Ovary (tissue), 9 donors: Measurements from ENCODE around the gene KLF16. TPM values are rescaled to one million over a fixed set of nuclear protein-coding genes. Genes with fewer than 3 reads are reported as not detected.

ENCODE experiments used
- DNase-seq, 5 donors: peaks; one replicate each; pipeline ENCODE4 v3.0.0-alpha.2; 2019 to 2020
- H3K27ac ChIP-seq, 2 donors: fragments of 200-600 bp; one replicate each; pipeline versions ENCODE4 v1.5.1 to v1.8.0; 2019 to 2022
- H3K27me3 ChIP-seq: fragments of 200-600 bp; one replicate; pipeline ENCODE4 v1.8.0; 2022
- H3K36me3 ChIP-seq: fragments of 200-600 bp; sonication (generic); one replicate; pipeline ENCODE4 v1.5.1; 2019
- H3K4me1 ChIP-seq: one replicate; pipeline ENCODE4 v1.8.1; 2013; ENCODE audit warnings: mild to moderate bottlenecking, moderate library complexity; ENCODE audit not compliant: insufficient read depth
- H3K4me3 ChIP-seq: fragments of 200-600 bp; sonication (generic); one replicate; pipeline ENCODE4 v1.5.1; 2017
- H3K9me3 ChIP-seq, 2 donors: fragments of 200-600 bp in 1 of 2; sonication (generic) in 1 of 2; one replicate each; pipeline versions ENCODE4 v1.5.1 to v1.8.1; 2013 to 2019; ENCODE audit warnings: mild to moderate bottlenecking in 1 of 2, moderate library complexity in 1 of 2
- EP300 ChIP-seq: sonication (generic); formaldehyde crosslinking; IDR thresholded peaks from one replicate; pipeline ENCODE4 v1.6.1; 2017; ENCODE audit warnings: antibody characterized with exemption
- POLR2A ChIP-seq: fragments of 450-650 bp; IDR thresholded peaks from one replicate; pipeline ENCODE4 v1.6.1; 2017; ENCODE audit warnings: antibody characterized with exemption, mild to moderate bottlenecking, moderate library complexity
- WGBS, 3 donors: extraction: QIAGEN DNeasy Blood & Tissue Kit in 1 of 3; methylation state at CpG; one replicate each; pipeline versions ENCODE4 v1.1.5 to v1.1.7; 2013 to 2017; 5-methylcytosine and 5-hydroxymethylcytosine counted together
- intact Hi-C, 4 donors: fragments of 100-400 bp; cut with DNase I; formaldehyde crosslinking; loops; one replicate each; pipeline versions ENCODE4 v1.11.0 to v1.15.1; 2022 to 2023
- polyA plus RNA-seq, 2 donors: library from polyadenylated mRNA; stranded (reverse); fragments of 200-250 nt in 1 of 2; fragments of 350-450 nt in 1 of 2; fragmentation: Illumina TruSeq in 1 of 2; extraction: RNeasy Lipid Tissue Mini Kit (QIAGEN cat#74804) in 1 of 2; gene quantifications; one replicate each; pipeline ENCODE4 v1.2.3, GENCODE V29; 2013 to 2014
- total RNA-seq, 7 donors: library from RNA; depleted of rRNA in 2 of 7; stranded (reverse); fragments of >200 nt in 2 of 7; fragmentation: NEBNext Ultra II Directional in 3 of 7; extraction: Animal tissue kit (Norgen Biotek cat#: 25700) in 3 of 7; gene quantifications; one replicate each; pipeline versions ENCODE4 v1.1.0 to v1.2.4, GENCODE V29; 2016 to 2023
- TF ChIP-seq, protein P1 (sequence below), 3 donors: fragments of 450-650 bp in 2 of 3; fragments of 200-600 bp in 1 of 3; IDR thresholded peaks; one replicate each; pipeline versions ENCODE4 v1.5.1 to v1.8.0; 2016 to 2022; ENCODE audit warnings: antibody characterized with exemption in 3 of 3, mild to moderate bottlenecking in 1 of 3
- donor health status: DM: no; HTN: no; CAD: no; lungs with moderate emphysema.
- donor health status: DM: no; HTN: no; CAD: no.
- donor health status: Bipolar disorder and iron deficiency.
- donor health status: DM: yes; HTN: yes; CAD: no.
- donor health status: DM: no; HTN: no; CAD: no.
- donor health status: DM: yes; HTN: yes; CAD: no.

KLF16 gene
- total and polyA plus RNA-seq, 9 donors, result 0.63 to 26.6 (median 14.4) TPM

DNA sequence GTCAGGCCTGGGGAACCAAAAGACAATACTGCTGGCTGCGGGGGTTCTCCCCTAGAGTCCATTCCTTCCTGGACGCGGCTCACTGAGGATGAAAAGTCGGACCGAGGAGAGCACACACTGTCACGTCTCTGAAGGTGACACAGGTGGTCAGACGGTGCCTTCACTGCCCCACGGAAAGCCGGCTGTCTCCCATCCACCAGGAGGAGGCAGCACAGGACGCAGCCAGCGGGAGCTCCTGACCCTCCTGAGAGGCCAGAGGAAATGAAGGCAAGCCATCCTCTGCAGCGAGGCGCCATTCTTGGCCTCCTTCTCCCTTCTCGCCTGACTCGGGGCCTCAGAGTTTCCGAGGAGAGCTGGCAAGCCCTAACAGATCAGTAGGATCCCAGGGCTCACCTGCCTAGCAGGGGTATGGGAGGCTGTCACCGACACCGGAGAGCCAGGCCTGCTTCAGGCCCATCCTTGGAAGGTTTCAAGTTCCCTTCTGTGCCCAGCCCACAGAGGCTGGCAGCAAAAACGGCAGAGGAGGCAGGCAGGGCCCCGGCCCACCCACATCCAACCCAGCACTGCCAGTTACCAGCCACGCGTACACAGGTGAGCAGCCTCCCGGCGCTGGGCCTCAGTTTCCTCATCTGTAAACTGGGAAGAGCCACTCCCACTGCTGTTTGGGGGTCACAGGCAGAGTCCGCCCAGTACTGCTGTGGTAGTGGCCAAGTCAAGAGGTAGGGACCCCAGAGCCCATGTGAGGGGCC lies 19.6 kb downstream of the KLF16 start:
- intact Hi-C loops, result no loop called here
- Histone ChIP-seq H3K27me3 (no peaks in the 10 kb centered on the region), H3K36me3 (no peaks in the 10 kb centered on the region), H3K4me3 (no peak overlapping the region), H3K27ac (no peak overlapping the region), H3K4me1 (peaks cover 17% of the 10 kb centered on the region), H3K9me3 (no peaks in the 10 kb centered on the region)
- DNase-seq, result no peak
- 70 to 76% (median 72%) methylated on average over 25 of the region's 25 CpGs for WGBS, 3 donors
- TF ChIP-seq EP300 (no peak), POLR2A (no peak)
- TF ChIP-seq, protein P1, sequence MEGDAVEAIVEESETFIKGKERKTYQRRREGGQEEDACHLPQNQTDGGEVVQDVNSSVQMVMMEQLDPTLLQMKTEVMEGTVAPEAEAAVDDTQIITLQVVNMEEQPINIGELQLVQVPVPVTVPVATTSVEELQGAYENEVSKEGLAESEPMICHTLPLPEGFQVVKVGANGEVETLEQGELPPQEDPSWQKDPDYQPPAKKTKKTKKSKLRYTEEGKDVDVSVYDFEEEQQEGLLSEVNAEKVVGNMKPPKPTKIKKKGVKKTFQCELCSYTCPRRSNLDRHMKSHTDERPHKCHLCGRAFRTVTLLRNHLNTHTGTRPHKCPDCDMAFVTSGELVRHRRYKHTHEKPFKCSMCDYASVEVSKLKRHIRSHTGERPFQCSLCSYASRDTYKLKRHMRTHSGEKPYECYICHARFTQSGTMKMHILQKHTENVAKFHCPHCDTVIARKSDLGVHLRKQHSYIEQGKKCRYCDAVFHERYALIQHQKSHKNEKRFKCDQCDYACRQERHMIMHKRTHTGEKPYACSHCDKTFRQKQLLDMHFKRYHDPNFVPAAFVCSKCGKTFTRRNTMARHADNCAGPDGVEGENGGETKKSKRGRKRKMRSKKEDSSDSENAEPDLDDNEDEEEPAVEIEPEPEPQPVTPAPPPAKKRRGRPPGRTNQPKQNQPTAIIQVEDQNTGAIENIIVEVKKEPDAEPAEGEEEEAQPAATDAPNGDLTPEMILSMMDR (IDR thresholded peaks at IDR 0.05), result no peak

DNA sequence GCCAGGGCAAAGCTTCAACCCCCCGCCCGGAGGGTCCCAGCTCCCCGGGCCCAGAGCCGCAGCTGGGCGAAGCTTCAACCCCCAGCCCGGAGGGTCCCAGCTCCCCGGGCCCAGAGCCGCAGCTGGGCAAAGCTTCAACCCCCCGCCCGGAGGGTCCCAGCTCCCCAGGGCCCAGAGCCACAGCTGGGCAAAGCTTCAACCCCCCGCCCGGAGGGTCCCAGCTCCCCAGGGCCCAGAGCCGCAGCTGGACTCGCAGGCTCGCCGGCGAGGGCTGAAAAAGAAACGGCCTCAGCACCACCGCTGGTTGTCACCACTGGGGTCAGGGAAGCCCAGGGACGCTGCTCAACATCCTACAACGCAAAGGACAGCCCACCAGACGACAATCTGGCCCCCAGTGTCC lies 20.3 kb downstream of the KLF16 start:
- no peaks in the 10 kb centered on the region for H3K9me3 ChIP-seq
- H3K27ac ChIP-seq, result no peak overlapping the region
- no peaks in the 10 kb centered on the region for H3K27me3 ChIP-seq
- DNase-seq, result no peak
- H3K4me3 ChIP-seq, result no peak overlapping the region
- peaks cover 17% of the 10 kb centered on the region for H3K4me1 ChIP-seq
- intact Hi-C loops, result no loop called here
- TF ChIP-seq EP300, result no peak
- no peak for TF ChIP-seq POLR2A
- TF ChIP-seq, protein P1 (IDR thresholded peaks at IDR 0.05), result no peak
- 61 to 77% (median 65%) methylated on average over 20 to 22 of the region's 22 CpGs for WGBS, 3 donors
- no peaks in the 10 kb centered on the region for H3K36me3 ChIP-seq

DNA sequence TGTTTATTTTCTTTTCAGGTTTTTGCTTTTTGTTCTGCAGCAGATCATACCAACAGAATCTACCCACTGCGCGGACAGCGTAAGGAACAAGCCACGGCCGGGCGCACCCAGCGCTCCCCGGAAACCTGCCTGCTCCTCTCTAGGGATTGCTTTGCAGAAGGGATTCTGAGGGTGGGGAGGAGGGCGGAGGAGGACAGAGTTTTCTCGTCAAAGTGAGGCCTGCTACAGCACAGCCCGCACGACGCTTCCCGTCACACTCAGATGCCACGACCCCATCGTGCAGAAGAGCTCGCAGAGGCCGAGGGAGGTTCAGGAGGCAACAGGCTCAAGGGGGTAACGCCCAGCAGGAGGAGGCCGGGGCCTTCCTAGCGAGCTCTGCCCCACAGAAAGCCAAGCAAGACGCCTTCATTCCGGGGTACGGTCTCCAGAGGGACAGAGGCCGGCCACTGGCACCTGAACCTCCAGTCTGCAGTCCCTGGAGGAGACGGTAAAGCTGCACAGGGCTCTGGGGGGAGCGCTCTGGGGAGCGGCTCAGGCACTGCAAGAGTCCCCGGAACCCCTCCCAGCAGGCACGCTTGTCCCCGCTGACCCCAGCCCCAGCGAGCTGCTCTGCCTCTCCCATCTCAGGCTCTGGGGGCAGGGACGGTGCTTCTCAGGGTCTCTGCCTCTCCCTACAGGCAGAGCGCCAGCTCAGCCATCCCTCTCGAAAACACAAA lies 22.0 kb downstream of the KLF16 start:
- H3K4me1 ChIP-seq, result peaks cover 18% of the 10 kb centered on the region
- 66 to 71% (median 68%) methylated on average over 27 to 35 of the region's 35 CpGs for WGBS, 3 donors
- H3K9me3 ChIP-seq, result no peaks in the 10 kb centered on the region
- no peak for TF ChIP-seq POLR2A
- TF ChIP-seq, protein P1 (IDR thresholded peaks at IDR 0.05), result no peak
- no peak for TF ChIP-seq EP300
- no peak for DNase-seq
- H3K4me3 ChIP-seq, result no peak overlapping the region
- H3K27ac ChIP-seq, result no peak overlapping the region
- intact Hi-C loops, result no loop called here
- H3K36me3 ChIP-seq, result no peaks in the 10 kb centered on the region
- H3K27me3 ChIP-seq, result no peaks in the 10 kb centered on the region

DNA sequence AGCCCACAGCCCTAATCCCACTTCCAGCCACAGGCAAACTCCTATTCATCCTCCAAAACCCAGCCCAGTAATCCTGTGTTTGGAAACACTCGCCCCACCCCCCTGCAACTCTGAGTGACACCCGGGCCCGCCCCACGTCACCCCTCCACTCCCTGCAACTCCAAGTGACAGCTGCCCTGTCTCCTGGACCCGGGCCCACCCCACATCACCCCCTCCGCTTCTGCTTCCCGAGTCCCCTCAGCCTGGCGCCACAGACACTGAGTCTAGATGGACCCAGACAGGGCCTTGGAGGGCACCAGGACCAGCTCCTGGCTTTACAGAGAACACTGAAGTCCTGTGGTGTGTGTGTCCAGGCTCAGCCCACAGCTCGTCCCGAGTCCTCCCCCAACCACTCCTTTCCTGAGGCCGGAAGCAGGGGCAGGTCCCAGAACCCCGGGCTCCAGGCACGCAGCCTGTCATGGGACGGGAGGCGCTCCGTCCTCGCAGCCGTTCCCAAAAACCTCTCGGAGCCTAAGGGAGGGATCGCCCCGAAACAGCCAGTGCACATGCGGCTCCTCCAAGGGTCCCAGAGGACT lies 22.8 kb downstream of the KLF16 start:
- no peaks in the 10 kb centered on the region for H3K27me3 ChIP-seq
- no peak for TF ChIP-seq POLR2A
- TF ChIP-seq EP300, result no peak
- TF ChIP-seq, protein P1 (IDR thresholded peaks at IDR 0.05), result no peak
- 49 to 67% (median 51%) methylated on average over 21 to 22 of the region's 22 CpGs for WGBS, 3 donors
- intact Hi-C loops, result no loop called here
- no peak overlapping the region for H3K27ac ChIP-seq
- peaks cover 10% of the 10 kb centered on the region for H3K4me1 ChIP-seq
- DNase-seq, result no peak
- no peak overlapping the region for H3K4me3 ChIP-seq
- H3K9me3 ChIP-seq, result no peaks in the 10 kb centered on the region
- no peaks in the 10 kb centered on the region for H3K36me3 ChIP-seq
